ENCODE measurements around the gene PTCH1. TPM values are rescaled to one million over a fixed set of nuclear protein-coding genes. Genes with fewer than 3 reads are reported as not detected.

Gene PTCH1
- total and polyA plus RNA-seq, 7 experiments from 2014 or later = 5.7 to 28.9 (median 21.2) TPM

DNA sequence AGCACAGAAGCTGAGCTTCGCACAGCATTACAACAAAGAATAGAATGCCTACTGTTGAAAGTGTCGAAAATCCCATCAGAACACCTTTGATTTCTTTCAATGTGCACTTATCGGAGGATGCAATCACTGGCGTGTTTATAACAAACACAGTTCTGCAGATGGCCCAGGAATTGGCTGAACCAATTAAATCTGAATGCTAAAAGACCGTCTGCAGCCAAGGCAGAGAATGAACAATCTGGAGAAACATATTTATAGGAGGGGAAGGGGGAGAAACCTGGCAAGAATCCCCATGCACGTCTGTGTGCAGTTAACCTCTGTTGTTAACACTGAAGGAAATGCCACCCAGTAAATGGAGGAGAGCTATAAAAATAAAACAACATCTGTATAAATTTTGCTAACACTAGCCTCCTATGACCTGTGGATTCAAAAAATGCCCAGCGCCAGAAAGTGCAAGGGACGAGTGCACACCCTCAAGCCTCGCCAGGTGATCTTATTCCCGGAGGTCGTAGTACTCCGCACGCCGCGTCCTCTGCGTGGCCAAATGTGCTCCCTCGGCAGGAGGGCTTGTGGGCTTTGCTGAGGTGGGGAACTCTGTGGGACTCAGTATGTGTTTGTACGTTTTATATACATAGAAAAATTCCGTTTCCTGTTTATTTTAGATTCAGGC lies 56.8 kb downstream of the PTCH1 start:
- DNase-seq (no peak), ATAC-seq (no peak)
- intact Hi-C loops (cut with micrococcal nuclease) = no loop called here
- ChIA-PET POLR2A (no interaction called here), CTCF (interaction anchor here (0.6 kb wide), 1 partner anchor 33 kb away, joined by 3 read pairs; no protein-coding TSS in a partner anchor)
- peaks cover 2 to 54% (median 46%) of the 10 kb centered on the region in 5 donors for H3K36me3 Mint-ChIP-seq
- Histone ChIP-seq H3K4me1 (ENCODE audit: control insufficient read depth in 2 of 2, insufficient read depth in 2 of 2, low read length in 2 of 2) (peaks cover 24 to 26% of the 10 kb centered on the region in 2 donors), H3K27me3 (ENCODE audit: control insufficient read depth in 2 of 2, insufficient read depth in 2 of 2, low read length in 2 of 2) (no peaks in the 10 kb centered on the region), H3K36me3 (ENCODE audit: control insufficient read depth in 2 of 3, insufficient read depth in 3 of 3, low read length in 3 of 3) (peaks cover 0 to 22% (median 0%) of the 10 kb centered on the region in 3 experiments), H3K9me3 (ENCODE audit: control insufficient read depth in 2 of 3, low read length in 3 of 3) (no peaks in the 10 kb centered on the region), H3K4me3 (ENCODE audit: low read length) (no peak overlapping the region), H3K27ac (ENCODE audit: low read depth, low read length) (no peak overlapping the region)
- H3K4me1 Mint-ChIP-seq = peaks cover 22 to 49% (median 41%) of the 10 kb centered on the region in 7 donors
- no peak overlapping the region for H3K27ac Mint-ChIP-seq
- no peaks in the 10 kb centered on the region for H3K9me3 Mint-ChIP-seq
- H3K4me3 Mint-ChIP-seq = no peak overlapping the region
- peaks cover 0 to 63% (median 0%) of the 10 kb centered on the region in 5 donors for H3K27me3 Mint-ChIP-seq

DNA sequence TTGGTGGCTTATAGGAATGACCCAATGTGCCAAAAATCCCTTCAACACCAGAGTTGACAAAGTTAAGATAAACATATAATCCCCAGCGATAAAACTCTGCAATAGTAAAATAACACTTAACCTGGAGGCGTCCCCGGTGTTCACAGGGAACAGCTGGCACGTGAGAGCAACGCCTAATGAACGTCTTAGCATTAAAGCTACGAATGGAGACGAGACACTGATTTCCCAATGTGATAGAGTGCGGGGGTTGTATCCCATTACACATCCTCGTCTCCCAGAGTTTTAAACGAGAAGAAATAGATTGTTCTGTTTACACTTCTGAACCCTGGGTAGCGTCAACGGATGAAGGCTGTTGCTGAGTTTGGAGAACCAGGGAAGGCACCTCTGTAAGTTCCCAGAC lies 57.6 kb downstream of the PTCH1 start:
- peaks cover 1 to 59% (median 50%) of the 10 kb centered on the region in 5 donors for H3K36me3 Mint-ChIP-seq
- peaks cover 0 to 22% (median 0%) of the 10 kb centered on the region in 3 experiments for H3K36me3 ChIP-seq (ENCODE audit: control insufficient read depth in 2 of 3, insufficient read depth in 3 of 3, low read length in 3 of 3)
- no peak overlapping the region for H3K4me3 Mint-ChIP-seq
- ATAC-seq (no peak), DNase-seq (no peak)
- H3K4me1 Mint-ChIP-seq = peaks cover 22 to 44% (median 39%) of the 10 kb centered on the region in 7 donors
- CTCF ChIA-PET = no interaction called here
- H3K27me3 ChIP-seq (ENCODE audit: control insufficient read depth in 2 of 2, insufficient read depth in 2 of 2, low read length in 2 of 2) = no peaks in the 10 kb centered on the region
- H3K4me3 ChIP-seq (ENCODE audit: low read length) = no peak overlapping the region
- H3K9me3 ChIP-seq (ENCODE audit: control insufficient read depth in 2 of 3, low read length in 3 of 3) = no peaks in the 10 kb centered on the region
- peaks cover 24 to 26% of the 10 kb centered on the region in 2 donors for H3K4me1 ChIP-seq (ENCODE audit: control insufficient read depth in 2 of 2, insufficient read depth in 2 of 2, low read length in 2 of 2)
- no peaks in the 10 kb centered on the region for H3K9me3 Mint-ChIP-seq
- peaks cover 0 to 62% (median 0%) of the 10 kb centered on the region in 5 donors for H3K27me3 Mint-ChIP-seq
- intact Hi-C loops (cut with micrococcal nuclease) = no loop called here
- no peak overlapping the region for H3K27ac ChIP-seq (ENCODE audit: low read depth, low read length)
- POLR2A ChIA-PET = interaction anchor here (0.6 kb wide), 1 partner anchor 429 kb away, joined by 3 read pairs; no protein-coding TSS in a partner anchor
- no peak overlapping the region for H3K27ac Mint-ChIP-seq

DNA sequence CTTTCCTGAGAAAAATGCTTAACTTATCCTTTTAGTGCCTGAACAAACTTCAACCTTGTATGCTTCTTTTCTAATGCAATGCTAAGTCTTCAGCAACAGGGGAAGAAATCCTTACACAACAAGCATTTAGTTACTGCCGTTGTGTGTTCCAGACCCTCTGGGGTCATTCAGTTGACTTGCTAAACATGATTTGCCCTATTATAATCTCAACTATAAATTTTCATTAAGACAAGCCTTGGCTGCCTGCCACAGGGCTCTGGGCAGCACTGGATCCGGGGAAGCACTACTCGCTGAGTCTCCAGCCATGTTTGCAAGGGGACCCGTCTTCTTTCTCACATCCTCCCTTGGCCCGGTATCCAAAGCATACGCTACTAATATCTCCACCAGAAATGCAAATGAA lies 58.1 kb downstream of the PTCH1 start:
- Histone ChIP-seq H3K27me3 (ENCODE audit: control insufficient read depth in 2 of 2, insufficient read depth in 2 of 2, low read length in 2 of 2) (no peaks in the 10 kb centered on the region), H3K4me1 (ENCODE audit: control insufficient read depth in 2 of 2, insufficient read depth in 2 of 2, low read length in 2 of 2) (peaks cover 24 to 25% of the 10 kb centered on the region in 2 donors), H3K9me3 (ENCODE audit: control insufficient read depth in 2 of 3, low read length in 3 of 3) (no peaks in the 10 kb centered on the region), H3K27ac (ENCODE audit: low read depth, low read length) (no peak overlapping the region), H3K4me3 (ENCODE audit: low read length) (no peak overlapping the region), H3K36me3 (ENCODE audit: control insufficient read depth in 2 of 3, insufficient read depth in 3 of 3, low read length in 3 of 3) (peaks cover 0 to 22% (median 0%) of the 10 kb centered on the region in 3 experiments)
- ChIA-PET POLR2A (no interaction called here), CTCF (no interaction called here)
- H3K4me3 Mint-ChIP-seq = no peak overlapping the region
- ATAC-seq = no peak
- intact Hi-C loops (cut with micrococcal nuclease) = no loop called here
- peaks cover 5 to 64% (median 55%) of the 10 kb centered on the region in 5 donors for H3K36me3 Mint-ChIP-seq
- DNase-seq = no peak
- H3K4me1 Mint-ChIP-seq = peaks cover 21 to 39% (median 34%) of the 10 kb centered on the region in 7 donors
- H3K9me3 Mint-ChIP-seq = no peaks in the 10 kb centered on the region
- no peak overlapping the region for H3K27ac Mint-ChIP-seq
- H3K27me3 Mint-ChIP-seq = peaks cover 0 to 64% (median 0%) of the 10 kb centered on the region in 5 donors

DNA sequence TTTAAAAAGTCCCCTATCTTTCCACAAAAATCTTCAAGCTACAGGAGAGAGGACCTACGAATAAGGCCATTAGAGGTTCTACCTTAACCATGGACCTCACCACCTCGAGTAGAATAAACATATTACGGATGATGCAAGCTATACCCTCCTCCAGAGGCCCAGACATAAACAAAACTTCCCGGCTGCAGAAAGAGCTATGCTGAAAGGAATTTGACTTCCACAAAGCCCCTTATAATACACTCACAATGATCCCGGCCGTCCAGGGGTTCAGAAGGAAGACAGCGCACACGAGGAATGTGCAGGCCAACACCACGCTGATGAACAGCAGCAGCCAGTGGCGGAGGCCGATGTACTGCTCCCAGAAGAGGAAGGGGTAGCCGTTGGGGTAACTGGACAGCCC lies 59.0 kb downstream of the PTCH1 start:
- Mint-ChIP-seq H3K4me1 (peaks cover 12 to 30% (median 25%) of the 10 kb centered on the region in 7 donors), H3K36me3 (peaks cover 5 to 73% (median 56%) of the 10 kb centered on the region in 5 donors), H3K4me3 (no peak overlapping the region), H3K27me3 (peaks cover 0 to 61% (median 0%) of the 10 kb centered on the region in 5 donors), H3K27ac (no peak overlapping the region), H3K9me3 (no peaks in the 10 kb centered on the region)
- ATAC-seq (no peak), DNase-seq (no peak)
- peaks cover 15 to 17% of the 10 kb centered on the region in 2 donors for H3K4me1 ChIP-seq (ENCODE audit: control insufficient read depth in 2 of 2, insufficient read depth in 2 of 2, low read length in 2 of 2)
- H3K27me3 ChIP-seq (ENCODE audit: control insufficient read depth in 2 of 2, insufficient read depth in 2 of 2, low read length in 2 of 2) = no peaks in the 10 kb centered on the region
- H3K9me3 ChIP-seq (ENCODE audit: control insufficient read depth in 2 of 3, low read length in 3 of 3) = no peaks in the 10 kb centered on the region
- peaks cover 0 to 22% (median 0%) of the 10 kb centered on the region in 3 experiments for H3K36me3 ChIP-seq (ENCODE audit: control insufficient read depth in 2 of 3, insufficient read depth in 3 of 3, low read length in 3 of 3)
- no peak overlapping the region for H3K4me3 ChIP-seq (ENCODE audit: low read length)
- ChIA-PET CTCF (no interaction called here), POLR2A (no interaction called here)
- intact Hi-C loops (cut with micrococcal nuclease) = no loop called here
- no peak overlapping the region for H3K27ac ChIP-seq (ENCODE audit: low read depth, low read length)

DNA sequence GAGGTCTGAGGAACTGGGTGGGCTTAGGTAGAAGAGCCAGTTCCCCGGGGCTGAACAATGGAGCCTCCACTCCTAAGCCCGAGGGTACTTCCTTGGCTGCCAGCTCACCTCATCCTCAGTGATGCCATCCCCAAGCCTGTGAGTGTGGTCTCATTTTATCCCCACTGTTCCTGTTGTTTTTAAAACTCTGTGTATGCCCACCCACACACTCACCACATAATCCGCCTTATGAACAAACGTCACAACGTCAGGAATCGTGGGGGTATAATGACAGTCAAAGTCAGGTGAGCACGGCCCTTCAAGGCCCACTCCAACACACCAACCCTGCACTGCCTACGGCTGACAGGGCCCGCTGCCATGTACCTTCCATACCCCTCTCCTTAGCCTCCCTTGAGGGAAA lies 61.1 kb downstream of the PTCH1 start:
- DNase-seq (no peak), ATAC-seq (no peak)
- peaks cover 0 to under 1% of the 10 kb centered on the region in 2 donors for H3K4me1 ChIP-seq (ENCODE audit: control insufficient read depth in 2 of 2, insufficient read depth in 2 of 2, low read length in 2 of 2)
- intact Hi-C loops (cut with micrococcal nuclease) = no loop called here
- ChIA-PET POLR2A (no interaction called here), CTCF (no interaction called here)
- no peak overlapping the region for H3K4me3 ChIP-seq (ENCODE audit: low read length)
- H3K27ac Mint-ChIP-seq = no peak overlapping the region
- no peaks in the 10 kb centered on the region for H3K9me3 ChIP-seq (ENCODE audit: control insufficient read depth in 2 of 3, low read length in 3 of 3)
- no peak overlapping the region for H3K4me3 Mint-ChIP-seq
- H3K27me3 ChIP-seq (ENCODE audit: control insufficient read depth in 2 of 2, insufficient read depth in 2 of 2, low read length in 2 of 2) = no peaks in the 10 kb centered on the region
- peaks cover 0 to 44% (median 0%) of the 10 kb centered on the region in 5 donors for H3K27me3 Mint-ChIP-seq
- H3K36me3 ChIP-seq (ENCODE audit: control insufficient read depth in 2 of 3, insufficient read depth in 3 of 3, low read length in 3 of 3) = peaks cover 0 to 22% (median 0%) of the 10 kb centered on the region in 3 experiments
- H3K36me3 Mint-ChIP-seq = peaks cover 5 to 82% (median 57%) of the 10 kb centered on the region in 5 donors
- peaks cover 0 to 10% (median 4%) of the 10 kb centered on the region in 7 donors for H3K4me1 Mint-ChIP-seq
- H3K9me3 Mint-ChIP-seq = no peaks in the 10 kb centered on the region
- no peak overlapping the region for H3K27ac ChIP-seq (ENCODE audit: low read depth, low read length)

DNA sequence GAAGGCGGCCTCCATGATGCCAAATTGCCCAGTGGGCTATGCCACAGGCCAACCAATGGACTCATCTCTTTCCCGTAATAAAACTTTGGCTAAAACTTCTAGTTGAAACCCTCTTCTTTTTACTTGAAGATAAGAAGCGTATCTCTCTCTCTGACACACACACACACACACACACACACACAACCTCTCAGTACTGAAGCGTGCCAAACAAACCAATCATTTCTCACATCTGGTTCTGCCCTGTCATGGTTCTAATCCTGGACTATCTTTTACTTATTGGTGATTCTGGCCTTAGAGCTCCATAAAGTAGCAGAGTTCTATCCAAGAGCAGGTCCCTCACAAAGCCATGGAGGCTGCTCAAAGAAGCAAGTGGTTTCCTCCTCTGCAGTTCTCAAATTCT lies 64.6 kb downstream of the PTCH1 start:
- H3K9me3 ChIP-seq (ENCODE audit: control insufficient read depth in 2 of 3, low read length in 3 of 3) = no peaks in the 10 kb centered on the region
- ATAC-seq = no peak

More for the DNA sequence above, 64.6 kb downstream of the PTCH1 start:
- H3K4me1 ChIP-seq (ENCODE audit: control insufficient read depth in 2 of 2, insufficient read depth in 2 of 2, low read length in 2 of 2) = no peaks in the 10 kb centered on the region
- H3K27ac ChIP-seq (ENCODE audit: low read depth, low read length) = no peak overlapping the region
- Mint-ChIP-seq H3K9me3 (peaks cover 0 to 2% (median 0%) of the 10 kb centered on the region in 11 donors), H3K27ac (no peak overlapping the region), H3K4me1 (peaks cover 0 to 9% (median 0%) of the 10 kb centered on the region in 7 donors), H3K4me3 (no peak overlapping the region), H3K36me3 (peaks cover 5 to 73% (median 41%) of the 10 kb centered on the region in 5 donors), H3K27me3 (peaks cover 0 to 16% (median 0%) of the 10 kb centered on the region in 5 donors)
- H3K4me3 ChIP-seq (ENCODE audit: low read length) = no peak overlapping the region
- H3K27me3 ChIP-seq (ENCODE audit: control insufficient read depth in 2 of 2, insufficient read depth in 2 of 2, low read length in 2 of 2) = no peaks in the 10 kb centered on the region
- POLR2A ChIA-PET = no interaction called here
- H3K36me3 ChIP-seq (ENCODE audit: control insufficient read depth in 2 of 3, insufficient read depth in 3 of 3, low read length in 3 of 3) = peaks cover 6 to 7% (median 7%) of the 10 kb centered on the region in 3 experiments
- no peak for DNase-seq
- CTCF ChIA-PET = interaction anchor here (0.5 to 0.8 kb wide), 2 partner anchors 9 to 22 kb away, joined by 3 read pairs; no protein-coding TSS in a partner anchor
- intact Hi-C loops (cut with micrococcal nuclease) = no loop called here
